SJCRH30 (cell line): ENCODE results near the gene PTPMT1. TPM values are rescaled to one million over a fixed set of nuclear protein-coding genes. Genes with fewer than 3 reads are reported as not detected.

Experiments used
- DNase-seq, 2 experiments: peaks; one replicate each; pipeline ENCODE4 v3.0.0-alpha.2; 2015 to 2020
- H3K27ac ChIP-seq: fragments of 250-450 bp; sonication (Bioruptor Pico); 2 replicates; pipeline ENCODE4 v1.5.1; 2020; ENCODE audit warnings: mild to moderate bottlenecking, moderate library complexity
- H3K27me3 ChIP-seq: fragments of 250-450 bp; sonication (Bioruptor Pico); 2 replicates; pipeline ENCODE4 v1.5.1; 2020; ENCODE audit warnings: mild to moderate bottlenecking, moderate library complexity
- H3K36me3 ChIP-seq: fragments of 250-450 bp; sonication (Bioruptor Pico); 2 replicates; pipeline ENCODE4 v1.5.1; 2020; ENCODE audit warnings: mild to moderate bottlenecking, moderate library complexity
- H3K4me1 ChIP-seq: fragments of 250-450 bp; sonication (Bioruptor Pico); 2 replicates; pipeline ENCODE4 v1.5.1; 2020; ENCODE audit warnings: mild to moderate bottlenecking, moderate library complexity
- H3K4me3 ChIP-seq: fragments of 250-450 bp; sonication (Bioruptor Pico); 2 replicates; pipeline ENCODE4 v1.5.1; 2020; ENCODE audit warnings: mild to moderate bottlenecking, moderate library complexity
- H3K9me3 ChIP-seq: fragments of 250-450 bp; sonication (Bioruptor Pico); replicated peaks from 2 replicates; pipeline ENCODE4 v1.5.1; 2020; ENCODE audit warnings: mild to moderate bottlenecking, moderate library complexity
- total RNA-seq: library from RNA; depleted of rRNA; stranded (reverse); fragments of >200 nt; shearing (Covaris generic); gene quantifications from 2 replicates; pipeline ENCODE4 v1.2.3, GENCODE V29; 2014; rRNA removed

The PTPMT1 gene
- total RNA-seq, 1 experiment from 2014 or later: 53.3 TPM

GRCh38 chr11:47599902-47600301, 34.5 kb downstream of the PTPMT1 start:
- Histone ChIP-seq H3K9me3 (no peaks in the 10 kb centered on the region), H3K27ac (no peak overlapping the region), H3K4me1 (no peaks in the 10 kb centered on the region), H3K36me3 (no peaks in the 10 kb centered on the region), H3K4me3 (no peak overlapping the region), H3K27me3 (0 out of 2 replicates have a peak, but pooled peaks cover 3% of the 10 kb centered on the region)
- no peak for DNase-seq

DNA sequence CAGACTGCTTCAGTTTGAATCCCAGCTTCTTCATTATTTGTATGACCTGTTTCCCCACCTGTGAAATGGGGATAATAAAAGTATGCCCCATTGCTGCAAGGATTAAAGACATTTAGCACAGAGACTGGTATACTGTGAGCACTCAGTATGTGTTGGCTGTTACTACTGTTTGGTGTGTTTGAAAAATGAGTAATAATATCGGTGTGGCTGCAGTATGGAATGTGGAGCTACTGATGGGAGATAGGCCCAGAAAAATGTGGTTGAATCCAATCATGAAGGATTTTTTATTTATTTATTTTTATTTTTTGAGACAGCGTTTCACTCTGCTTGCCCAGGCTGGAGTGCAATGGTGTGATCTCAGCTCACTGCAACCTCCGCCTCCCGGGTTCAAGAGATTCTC, 37.9 kb downstream of the PTPMT1 start:
- DNase-seq: no peak
- Histone ChIP-seq H3K27me3 (0 out of 2 replicates have a peak, but pooled peaks cover 3% of the 10 kb centered on the region), H3K4me1 (no peaks in the 10 kb centered on the region), H3K36me3 (no peaks in the 10 kb centered on the region), H3K9me3 (no peaks in the 10 kb centered on the region), H3K27ac (no peak overlapping the region), H3K4me3 (no peak overlapping the region)

- Histone ChIP-seq H3K36me3 (no peaks in the 10 kb centered on the region), H3K27me3 (no peaks in the 10 kb centered on the region), H3K27ac (no peak overlapping the region), H3K4me3 (no peak overlapping the region), H3K9me3 (no peaks in the 10 kb centered on the region), H3K4me1 (no peaks in the 10 kb centered on the region)
- DNase-seq: no peak
Measured at GRCh38 chr11:47605921-47606320, 40.5 kb downstream of the PTPMT1 start.

DNA sequence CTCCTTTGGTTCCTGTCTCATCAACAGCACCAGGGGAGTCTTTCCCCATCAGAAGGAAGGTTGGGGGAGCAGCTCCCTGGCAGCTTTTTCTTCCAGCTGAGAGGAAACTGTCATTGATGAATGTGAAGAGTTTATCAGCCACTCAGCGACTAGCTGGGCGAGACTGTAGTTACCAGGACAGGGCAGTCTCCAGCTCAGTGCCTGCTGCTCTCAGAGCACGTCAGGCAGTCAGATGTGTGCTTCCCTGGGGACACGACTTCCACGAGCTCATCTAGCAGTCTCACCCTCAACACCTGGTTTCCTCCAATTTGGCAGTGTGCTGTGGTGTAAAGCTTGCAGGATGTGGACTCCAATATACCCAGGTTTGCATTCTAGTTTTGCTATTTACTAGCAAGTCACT, 41.3 kb downstream of the PTPMT1 start:
- Histone ChIP-seq H3K9me3 (no peaks in the 10 kb centered on the region), H3K4me1 (no peaks in the 10 kb centered on the region), H3K4me3 (no peak overlapping the region), H3K27me3 (no peaks in the 10 kb centered on the region), H3K27ac (no peak overlapping the region), H3K36me3 (no peaks in the 10 kb centered on the region)
- DNase-seq: no peak

DNA sequence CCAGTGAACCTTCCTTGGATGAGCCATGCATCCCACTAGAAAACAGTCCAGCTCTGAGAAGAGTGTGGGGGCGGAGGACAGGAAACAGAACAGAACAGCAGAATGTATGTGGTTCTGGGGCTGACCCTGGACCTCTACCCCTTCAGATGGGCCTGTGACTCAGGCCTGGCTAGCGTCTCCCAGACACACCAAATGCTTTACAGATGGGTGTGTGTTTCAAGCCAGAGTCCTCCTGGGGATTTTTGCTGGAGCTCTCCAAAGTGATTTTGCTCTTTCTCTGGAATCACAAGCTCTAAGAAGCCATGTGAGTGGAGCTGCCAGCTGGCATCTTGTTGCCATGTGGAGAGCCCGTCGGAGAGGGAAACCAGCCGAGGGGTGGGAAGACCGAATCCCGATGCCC, 42.0 kb downstream of the PTPMT1 start:
- no peak for DNase-seq
- no peaks in the 10 kb centered on the region for H3K4me1 ChIP-seq

GRCh38 chr11:47609675-47610074, 44.3 kb downstream of the PTPMT1 start:
- Histone ChIP-seq H3K9me3 (no peaks in the 10 kb centered on the region), H3K36me3 (no peaks in the 10 kb centered on the region), H3K4me3 (no peak overlapping the region), H3K27ac (no peak overlapping the region), H3K4me1 (no peaks in the 10 kb centered on the region), H3K27me3 (no peaks in the 10 kb centered on the region)
- no peak for DNase-seq

More for the DNA sequence above, 42.0 kb downstream of the PTPMT1 start:
- Histone ChIP-seq H3K27ac (no peak overlapping the region), H3K36me3 (no peaks in the 10 kb centered on the region), H3K27me3 (no peaks in the 10 kb centered on the region), H3K9me3 (no peaks in the 10 kb centered on the region), H3K4me3 (no peak overlapping the region)

- Histone ChIP-seq H3K4me1 (no peaks in the 10 kb centered on the region), H3K36me3 (no peaks in the 10 kb centered on the region; the same call in 1 of the 2 replicates), H3K9me3 (no peaks in the 10 kb centered on the region), H3K27me3 (no peaks in the 10 kb centered on the region), H3K4me3 (no peak overlapping the region), H3K27ac (no peak overlapping the region)
- no peak for DNase-seq
Measured at GRCh38 chr11:47611348-47611794, 46.0 kb downstream of the PTPMT1 start.

- Histone ChIP-seq H3K36me3 (peaks cover 8% of the 10 kb centered on the region), H3K9me3 (no peaks in the 10 kb centered on the region), H3K4me1 (no peaks in the 10 kb centered on the region), H3K4me3 (no peak overlapping the region), H3K27me3 (no peaks in the 10 kb centered on the region), H3K27ac (no peak overlapping the region)
- no peak for DNase-seq
Measured at GRCh38 chr11:47615249-47615648, 49.9 kb downstream of the PTPMT1 start.

DNA sequence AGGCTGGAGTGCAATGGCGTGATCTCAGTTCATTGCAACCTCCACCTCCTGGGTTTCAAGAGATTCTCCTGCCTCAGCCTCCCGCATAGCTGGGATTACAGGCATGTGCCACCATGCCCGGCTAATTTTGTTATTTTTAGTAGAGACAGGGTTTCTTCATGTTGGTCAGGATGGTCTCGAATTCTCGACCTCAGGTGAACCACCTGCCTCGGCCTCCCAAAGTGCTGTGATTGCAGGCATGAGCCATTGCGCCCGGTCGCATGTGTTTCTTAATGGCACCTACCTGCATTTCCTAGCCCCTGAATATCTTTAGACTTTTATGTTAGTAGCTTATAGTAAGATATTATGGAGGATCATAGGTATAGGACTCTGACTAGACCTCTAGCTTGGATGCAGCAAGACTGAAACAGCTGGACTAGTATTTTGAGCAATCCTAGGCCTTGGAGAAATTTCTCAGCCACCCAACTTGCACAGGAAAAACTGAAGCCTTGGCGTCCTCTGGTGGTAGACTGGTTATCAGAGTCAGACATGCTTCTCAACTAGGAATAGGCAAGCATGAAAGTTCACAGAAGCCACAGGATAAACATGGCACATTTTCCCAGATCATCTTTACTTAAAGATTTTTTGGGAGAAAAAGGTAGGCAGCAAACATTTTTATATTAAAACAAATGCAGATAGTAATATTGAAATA, 51.5 kb downstream of the PTPMT1 start:
- DNase-seq: peak; percentile 47 to 66
- Histone ChIP-seq H3K27me3 (no peaks in the 10 kb centered on the region), H3K9me3 (no peaks in the 10 kb centered on the region), H3K27ac (no peak overlapping the region), H3K36me3 (peaks cover 9% of the 10 kb centered on the region), H3K4me3 (no peak overlapping the region), H3K4me1 (no peaks in the 10 kb centered on the region)

- DNase-seq: no peak
- H3K4me1 ChIP-seq: no peaks in the 10 kb centered on the region
- H3K27me3 ChIP-seq: no peaks in the 10 kb centered on the region
- H3K9me3 ChIP-seq: no peaks in the 10 kb centered on the region
- H3K36me3 ChIP-seq: peaks cover 14% of the 10 kb centered on the region
- H3K27ac ChIP-seq: no peak overlapping the region
- no peak overlapping the region for H3K4me3 ChIP-seq
Measured at GRCh38 chr11:47617417-47617809, 52.0 kb downstream of the PTPMT1 start.

GRCh38 chr11:47620836-47621378, 55.5 kb downstream of the PTPMT1 start:
- Histone ChIP-seq H3K36me3 (peaks cover 40% of the 10 kb centered on the region), H3K4me3 (no peak overlapping the region), H3K9me3 (no peaks in the 10 kb centered on the region)

More at GRCh38 chr11:47620836-47621378, 55.5 kb downstream of the PTPMT1 start:
- H3K27ac ChIP-seq: no peak overlapping the region
- DNase-seq: no peak
- H3K4me1 ChIP-seq: no peaks in the 10 kb centered on the region
- H3K27me3 ChIP-seq: no peaks in the 10 kb centered on the region

Other genes starting within 250 kb of the PTPMT1 start
- not detected in 2 replicates for gene MYBPC3, start 212.9 kb upstream of the PTPMT1 start, total RNA-seq
- gene SPI1, start 187.1 kb upstream of the PTPMT1 start, total RNA-seq: not detected in 2 replicates
- 17.3 and 24.4 TPM in 2 replicates for gene SLC39A13, start 157.0 kb upstream of the PTPMT1 start, total RNA-seq
- gene PSMC3, start 139.2 kb upstream of the PTPMT1 start, total RNA-seq: 236 and 258 TPM in 2 replicates
- gene RAPSN, start 116.5 kb upstream of the PTPMT1 start, total RNA-seq: 91.3 and 93.5 TPM in 2 replicates
- gene CELF1, start 12.5 kb upstream of the PTPMT1 start, total RNA-seq: 107 and 108 TPM in 2 replicates
- gene KBTBD4, start 13.4 kb downstream of the PTPMT1 start, total RNA-seq: 19.3 and 22.1 TPM in 2 replicates
- 118 and 135 TPM in 2 replicates for gene NDUFS3, start 13.5 kb downstream of the PTPMT1 start, total RNA-seq
- gene FAM180B, start 21.1 kb downstream of the PTPMT1 start, total RNA-seq: 0.16 and 0.43 TPM in 2 replicates
- gene C1QTNF4, start 28.8 kb downstream of the PTPMT1 start, total RNA-seq: not detected in 2 replicates
- 119 TPM in 2 replicates for gene MTCH2, start 77.0 kb downstream of the PTPMT1 start, total RNA-seq
- 0.04 and 0.41 TPM in 2 replicates for gene AGBL2, start 149.8 kb downstream of the PTPMT1 start, total RNA-seq
- gene FNBP4, start 201.7 kb downstream of the PTPMT1 start, total RNA-seq: 72.0 and 90.0 TPM in 2 replicates